ENCODE data around the gene PSMG3. TPM values are rescaled to one million over a fixed set of nuclear protein-coding genes. Genes with fewer than 3 reads are reported as not detected.
"Not testable (repeated sequence)": the region's sequence is repeated elsewhere in the genome, so short reads cannot be mapped to it uniquely, and the experiment has no call there.

The PSMG3 gene
- total RNA-seq, 2 experiments from 2014 or later, result 13.3 to 13.8 TPM

GRCh38 chr7:1586126-1586826, 16.4 kb upstream of the PSMG3 start:
- Mint-ChIP-seq H3K4me1 (ENCODE audit: low read depth) (no peaks in the 10 kb centered on the region), H3K27me3 (peaks cover 10% of the 10 kb centered on the region), H3K4me3 (no peak overlapping the region), H3K36me3 (ENCODE audit: low read depth) (no peaks in the 10 kb centered on the region), H3K9me3 (no peaks in the 10 kb centered on the region), H3K27ac (no peak overlapping the region)
- TF ChIP-seq, protein P1, sequence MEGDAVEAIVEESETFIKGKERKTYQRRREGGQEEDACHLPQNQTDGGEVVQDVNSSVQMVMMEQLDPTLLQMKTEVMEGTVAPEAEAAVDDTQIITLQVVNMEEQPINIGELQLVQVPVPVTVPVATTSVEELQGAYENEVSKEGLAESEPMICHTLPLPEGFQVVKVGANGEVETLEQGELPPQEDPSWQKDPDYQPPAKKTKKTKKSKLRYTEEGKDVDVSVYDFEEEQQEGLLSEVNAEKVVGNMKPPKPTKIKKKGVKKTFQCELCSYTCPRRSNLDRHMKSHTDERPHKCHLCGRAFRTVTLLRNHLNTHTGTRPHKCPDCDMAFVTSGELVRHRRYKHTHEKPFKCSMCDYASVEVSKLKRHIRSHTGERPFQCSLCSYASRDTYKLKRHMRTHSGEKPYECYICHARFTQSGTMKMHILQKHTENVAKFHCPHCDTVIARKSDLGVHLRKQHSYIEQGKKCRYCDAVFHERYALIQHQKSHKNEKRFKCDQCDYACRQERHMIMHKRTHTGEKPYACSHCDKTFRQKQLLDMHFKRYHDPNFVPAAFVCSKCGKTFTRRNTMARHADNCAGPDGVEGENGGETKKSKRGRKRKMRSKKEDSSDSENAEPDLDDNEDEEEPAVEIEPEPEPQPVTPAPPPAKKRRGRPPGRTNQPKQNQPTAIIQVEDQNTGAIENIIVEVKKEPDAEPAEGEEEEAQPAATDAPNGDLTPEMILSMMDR (IDR thresholded peaks at IDR 0.05), result no peak
- no peak for DNase-seq
- intact Hi-C loops (cut with DNase I, micrococcal nuclease), result no loop called here
- peaks cover 4 to 6% of the 10 kb centered on the region in 2 experiments for H3K27me3 ChIP-seq (ENCODE audit: control insufficient read depth in 1 of 2, insufficient read depth in 2 of 2, low read length in 2 of 2)
- CTCF ChIA-PET, result no interaction called here
- no peaks in the 10 kb centered on the region for H3K4me1 ChIP-seq (ENCODE audit: insufficient read depth, low read length)
- POLR2A ChIA-PET, result no interaction called here
- ATAC-seq (ENCODE audit: poor library complexity), result no peak
- H3K9me3 ChIP-seq (ENCODE audit: control insufficient read depth in 1 of 2, insufficient read depth in 1 of 2, low read length in 2 of 2), result peaks cover 0 to 13% of the 10 kb centered on the region in 2 experiments
- H3K27ac ChIP-seq (ENCODE audit: low read depth in 1 of 2, low read length in 2 of 2), result no peak overlapping the region
- H3K4me3 ChIP-seq (ENCODE audit: low read length), result no peak overlapping the region
- H3K36me3 ChIP-seq (ENCODE audit: insufficient read depth, low read length), result no peaks in the 10 kb centered on the region

GRCh38 chr7:1585142-1585981, 15.5 kb upstream of the PSMG3 start:
- POLR2A ChIA-PET, result no interaction called here
- Histone ChIP-seq H3K9me3 (ENCODE audit: control insufficient read depth in 1 of 2, insufficient read depth in 1 of 2, low read length in 2 of 2) (peaks cover 0 to 13% of the 10 kb centered on the region in 2 experiments), H3K27ac (ENCODE audit: low read depth in 1 of 2, low read length in 2 of 2) (no peak overlapping the region), H3K27me3 (ENCODE audit: control insufficient read depth in 1 of 2, insufficient read depth in 2 of 2, low read length in 2 of 2) (no peaks in the 10 kb centered on the region), H3K36me3 (ENCODE audit: insufficient read depth, low read length) (no peaks in the 10 kb centered on the region), H3K4me1 (ENCODE audit: insufficient read depth, low read length) (no peaks in the 10 kb centered on the region), H3K4me3 (ENCODE audit: low read length) (no peak overlapping the region)
- intact Hi-C loops (cut with DNase I, micrococcal nuclease), result no loop called here
- CTCF ChIA-PET, result no interaction called here
- DNase-seq (no peak), ATAC-seq (ENCODE audit: poor library complexity) (no peak)
- Mint-ChIP-seq H3K4me1 (ENCODE audit: low read depth) (peaks cover 1% of the 10 kb centered on the region), H3K27me3 (peaks cover under 1% of the 10 kb centered on the region), H3K9me3 (no peaks in the 10 kb centered on the region), H3K27ac (no peak overlapping the region), H3K4me3 (no peak overlapping the region), H3K36me3 (ENCODE audit: low read depth) (no peaks in the 10 kb centered on the region)
- TF ChIP-seq, protein P1 (IDR thresholded peaks at IDR 0.05), result no peak

DNA sequence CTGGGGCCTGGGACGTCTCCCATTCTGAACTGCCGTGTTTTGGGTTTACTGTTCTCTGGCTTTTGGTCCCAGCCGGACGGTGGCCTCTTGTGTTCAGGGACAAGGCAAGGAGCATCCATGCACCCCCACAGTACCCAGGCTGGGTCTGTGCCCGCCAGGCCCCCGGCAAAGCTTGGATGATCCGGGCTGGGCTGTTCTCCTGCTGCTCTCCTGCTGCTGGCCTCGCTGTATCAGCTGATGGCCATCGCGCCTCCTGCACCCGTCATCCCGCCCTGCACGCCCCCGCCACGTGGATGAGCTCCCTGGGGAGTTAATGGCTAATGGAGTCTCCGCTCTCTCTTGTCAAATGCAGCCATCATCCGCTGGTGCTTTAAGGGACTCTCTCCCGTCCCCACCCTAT, 14.9 kb upstream of the PSMG3 start:
- intact Hi-C loops (cut with DNase I, micrococcal nuclease), result loop anchor here in 1 of 2 experiments (5.0 kb wide), 1 partner anchor 783 kb away; no protein-coding TSS in a partner anchor
- H3K27ac ChIP-seq (ENCODE audit: low read depth in 1 of 2, low read length in 2 of 2), result no peak overlapping the region
- no peak overlapping the region for H3K27ac Mint-ChIP-seq
- H3K36me3 Mint-ChIP-seq (ENCODE audit: low read depth), result no peaks in the 10 kb centered on the region
- ATAC-seq (ENCODE audit: poor library complexity) (no peak), DNase-seq (no peak)
- no peaks in the 10 kb centered on the region for H3K27me3 Mint-ChIP-seq
- POLR2A ChIA-PET, result no interaction called here
- no peak overlapping the region for H3K4me3 Mint-ChIP-seq
- H3K4me3 ChIP-seq (ENCODE audit: low read length), result no peak overlapping the region
- no peaks in the 10 kb centered on the region for H3K36me3 ChIP-seq (ENCODE audit: insufficient read depth, low read length)
- no peaks in the 10 kb centered on the region for H3K27me3 ChIP-seq (ENCODE audit: control insufficient read depth in 1 of 2, insufficient read depth in 2 of 2, low read length in 2 of 2)
- H3K9me3 Mint-ChIP-seq, result no peaks in the 10 kb centered on the region
- peaks cover 0 to 8% of the 10 kb centered on the region in 2 experiments for H3K9me3 ChIP-seq (ENCODE audit: control insufficient read depth in 1 of 2, insufficient read depth in 1 of 2, low read length in 2 of 2)
- H3K4me1 Mint-ChIP-seq (ENCODE audit: low read depth), result peaks cover 8% of the 10 kb centered on the region
- TF ChIP-seq, protein P1 (IDR thresholded peaks at IDR 0.05), result no peak
- H3K4me1 ChIP-seq (ENCODE audit: insufficient read depth, low read length), result peaks cover under 1% of the 10 kb centered on the region
- CTCF ChIA-PET, result no interaction called here

DNA sequence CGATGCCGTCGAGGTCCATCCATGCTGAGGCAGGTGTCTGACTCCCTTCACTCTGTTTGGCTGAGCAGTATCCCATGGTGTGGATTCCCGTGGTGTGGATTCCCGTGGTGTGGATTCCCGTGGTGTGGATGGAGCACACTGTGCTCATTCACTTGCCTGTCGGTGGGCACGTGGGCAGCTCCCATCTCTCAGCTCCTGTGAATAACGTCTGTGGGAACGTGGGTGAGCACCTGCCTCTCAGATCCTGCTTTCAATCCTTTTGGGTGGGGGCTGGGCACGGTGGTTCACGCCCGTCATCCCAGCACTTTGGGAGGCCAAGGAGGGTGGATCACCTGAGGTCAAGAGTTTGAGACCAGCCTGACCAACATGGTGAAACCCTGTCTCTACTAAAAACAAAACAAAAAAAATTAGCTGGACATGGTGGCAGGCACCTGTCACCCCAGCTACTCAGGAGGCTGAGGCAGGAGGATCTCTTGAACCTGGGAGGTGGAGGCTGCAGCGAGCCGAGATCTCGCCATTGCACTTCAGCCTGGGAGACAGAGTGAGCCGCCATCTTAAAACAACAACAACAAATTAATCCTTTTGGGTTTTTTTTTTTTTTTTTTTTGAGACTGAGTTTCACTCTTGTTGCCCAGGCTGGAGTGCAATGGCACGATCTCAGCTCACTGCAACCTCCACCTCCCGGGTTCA, 13.6 kb upstream of the PSMG3 start:
- POLR2A ChIA-PET; H3K27me3 Mint-ChIP-seq; DNase-seq; H3K36me3 Mint-ChIP-seq (ENCODE audit: low read depth); H3K9me3 ChIP-seq (ENCODE audit: control insufficient read depth in 1 of 2, insufficient read depth in 1 of 2, low read length in 2 of 2); H3K9me3 Mint-ChIP-seq; H3K27me3 ChIP-seq (ENCODE audit: control insufficient read depth in 1 of 2, insufficient read depth in 2 of 2, low read length in 2 of 2); H3K4me3 Mint-ChIP-seq; H3K4me1 ChIP-seq (ENCODE audit: insufficient read depth, low read length); H3K27ac Mint-ChIP-seq; ATAC-seq (ENCODE audit: poor library complexity); H3K36me3 ChIP-seq (ENCODE audit: insufficient read depth, low read length); CTCF ChIA-PET; H3K27ac ChIP-seq (ENCODE audit: low read depth in 1 of 2, low read length in 2 of 2); H3K4me3 ChIP-seq (ENCODE audit: low read length): not testable (repeated sequence)
- intact Hi-C loops (cut with DNase I, micrococcal nuclease), result loop anchor here in 1 of 2 experiments (5.0 kb wide), 1 partner anchor 784 kb away; no protein-coding TSS in a partner anchor
- peaks cover 13% of the 10 kb centered on the region for H3K4me1 Mint-ChIP-seq (ENCODE audit: low read depth)
